ENCODE data around the gene PINK1. TPM values are rescaled to one million over a fixed set of nuclear protein-coding genes. Genes with fewer than 3 reads are reported as not detected.

Gene PINK1
- total RNA-seq, 1 experiment from 2014 or later = 6.7 TPM

- DNase-seq (ENCODE audit: extremely low read depth, low read depth) = no peak
Observed at GRCh38 chr1:20609541-20609940, 23.7 kb upstream of the PINK1 start.

- no peak for DNase-seq (ENCODE audit: extremely low read depth, low read depth)
Observed at GRCh38 chr1:20610970-20611369, 22.3 kb upstream of the PINK1 start.

GRCh38 chr1:20611652-20612051, 21.6 kb upstream of the PINK1 start:
- no peak for DNase-seq (ENCODE audit: extremely low read depth, low read depth)

GRCh38 chr1:20612221-20612746, 21.0 kb upstream of the PINK1 start:
- no peak for DNase-seq (ENCODE audit: extremely low read depth, low read depth)

- no peak for DNase-seq (ENCODE audit: extremely low read depth, low read depth)
Observed at GRCh38 chr1:20614131-20614579, 19.1 kb upstream of the PINK1 start.

- DNase-seq (ENCODE audit: extremely low read depth, low read depth) = no peak
Observed at GRCh38 chr1:20615946-20616846, 17.1 kb upstream of the PINK1 start.

- DNase-seq (ENCODE audit: extremely low read depth, low read depth) = no peak
Observed at GRCh38 chr1:20616847-20617487, 16.3 kb upstream of the PINK1 start.

GRCh38 chr1:20618550-20618949, 14.7 kb upstream of the PINK1 start:
- no peak for DNase-seq (ENCODE audit: extremely low read depth, low read depth)

- DNase-seq (ENCODE audit: extremely low read depth, low read depth) = no peak
Observed at GRCh38 chr1:20619999-20620398, 13.3 kb upstream of the PINK1 start.

GRCh38 chr1:20621012-20621411, 12.2 kb upstream of the PINK1 start:
- DNase-seq (ENCODE audit: extremely low read depth, low read depth) = no peak

- DNase-seq (ENCODE audit: extremely low read depth, low read depth) = no peak
Observed at GRCh38 chr1:20624709-20625108, 8.5 kb upstream of the PINK1 start.

GRCh38 chr1:20625176-20626097, 7.8 kb upstream of the PINK1 start:
- no peak for DNase-seq (ENCODE audit: extremely low read depth, low read depth)

- DNase-seq (ENCODE audit: extremely low read depth, low read depth) = no peak
Observed at GRCh38 chr1:20626098-20626427, 7.2 kb upstream of the PINK1 start.

- DNase-seq (ENCODE audit: extremely low read depth, low read depth) = no peak
Observed at GRCh38 chr1:20626524-20626923, 6.7 kb upstream of the PINK1 start.

- DNase-seq (ENCODE audit: extremely low read depth, low read depth) = no peak
Observed at GRCh38 chr1:20630729-20631128, 2.5 kb upstream of the PINK1 start.

- no peak for DNase-seq (ENCODE audit: extremely low read depth, low read depth)
Observed at GRCh38 chr1:20632386-20632785, 872 bp upstream of the PINK1 start.

GRCh38 chr1:20634065-20634593, 871 bp downstream of the PINK1 start:
- no peak for DNase-seq (ENCODE audit: extremely low read depth, low read depth)

- no peak for DNase-seq (ENCODE audit: extremely low read depth, low read depth)
Observed at GRCh38 chr1:20634594-20635084, 1.4 kb downstream of the PINK1 start.

- DNase-seq (ENCODE audit: extremely low read depth, low read depth) = no peak
Observed at GRCh38 chr1:20636785-20637347, 3.6 kb downstream of the PINK1 start.

- peak; percentile 33 for DNase-seq (ENCODE audit: extremely low read depth, low read depth)
Observed at GRCh38 chr1:20640183-20640597, 6.9 kb downstream of the PINK1 start.
